ENCODE data around the gene DACT1. TPM values are rescaled to one million over a fixed set of nuclear protein-coding genes. Genes with fewer than 3 reads are reported as not detected.

The DACT1 gene
- total RNA-seq, 1 donor: 75.6 TPM

DNA sequence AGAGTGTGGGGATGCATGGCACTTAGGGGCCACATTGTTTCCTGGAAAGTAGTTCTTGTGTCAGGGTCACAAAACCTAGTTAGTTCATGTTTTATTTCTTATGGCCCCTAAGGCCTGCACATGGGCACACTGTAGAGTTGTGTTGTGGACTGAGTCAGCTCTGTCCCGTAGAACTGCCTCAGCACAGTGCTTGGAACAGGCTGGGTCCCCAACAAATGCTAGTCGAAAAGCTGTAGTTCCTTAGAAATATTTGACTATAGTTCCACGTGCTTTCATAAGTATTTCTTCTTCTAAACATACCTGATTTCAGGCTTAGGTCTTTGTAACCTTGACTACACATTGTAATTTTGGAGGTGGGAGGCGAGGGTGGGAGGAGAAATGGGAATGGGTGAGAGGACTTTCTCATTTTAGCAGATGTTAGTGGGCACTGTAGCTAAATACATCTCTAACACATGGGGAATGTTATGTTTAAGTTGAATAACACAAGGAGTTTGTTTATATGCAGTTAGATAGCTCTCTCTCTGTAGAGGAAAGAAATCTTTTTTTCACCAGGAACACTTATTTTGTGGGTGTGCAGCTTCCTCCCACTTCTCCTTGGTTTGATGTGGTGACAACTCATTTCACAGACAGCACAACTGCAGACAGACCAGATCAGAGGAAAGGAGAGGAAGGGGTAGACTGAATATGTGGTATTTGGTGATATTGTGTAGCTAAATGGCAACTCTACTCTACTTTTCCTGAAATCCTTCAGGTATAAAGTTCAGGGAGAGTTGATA is 39.5 kb upstream of the DACT1 start:
- no peak for DNase-seq (ENCODE audit: insufficient read length, low spot score, missing footprints)
- Histone ChIP-seq H3K4me2 (ENCODE audit: insufficient read depth, low read length) (no peak overlapping the region), H3K36me3 (ENCODE audit: insufficient read depth, low read length) (no peaks in the 10 kb centered on the region)

GRCh38 chr14:58598804-58599525 is 38.8 kb upstream of the DACT1 start:
- Histone ChIP-seq H3K79me2 (ENCODE audit: insufficient read depth, low read length) (no peaks in the 10 kb centered on the region), H3K4me3 (ENCODE audit: insufficient read depth, low read length) (no peak overlapping the region), H4K20me1 (ENCODE audit: insufficient read depth, low read length) (no peaks in the 10 kb centered on the region), H3K4me1 (ENCODE audit: insufficient read depth, low read length) (no peaks in the 10 kb centered on the region), H3K36me3 (ENCODE audit: insufficient read depth, low read length) (no peaks in the 10 kb centered on the region), H3K4me2 (ENCODE audit: insufficient read depth, low read length) (no peak overlapping the region), H3K9me3 (ENCODE audit: low read depth, low read length) (no peaks in the 10 kb centered on the region), H3K27ac (ENCODE audit: low read depth, low read length) (no peak overlapping the region), H2AFZ (ENCODE audit: low read length) (no peak overlapping the region), H3K27me3 (ENCODE audit: insufficient read depth, low read length) (no peaks in the 10 kb centered on the region)
- no peak for DNase-seq (ENCODE audit: insufficient read length, low spot score, missing footprints)
- TF ChIP-seq, protein P1, sequence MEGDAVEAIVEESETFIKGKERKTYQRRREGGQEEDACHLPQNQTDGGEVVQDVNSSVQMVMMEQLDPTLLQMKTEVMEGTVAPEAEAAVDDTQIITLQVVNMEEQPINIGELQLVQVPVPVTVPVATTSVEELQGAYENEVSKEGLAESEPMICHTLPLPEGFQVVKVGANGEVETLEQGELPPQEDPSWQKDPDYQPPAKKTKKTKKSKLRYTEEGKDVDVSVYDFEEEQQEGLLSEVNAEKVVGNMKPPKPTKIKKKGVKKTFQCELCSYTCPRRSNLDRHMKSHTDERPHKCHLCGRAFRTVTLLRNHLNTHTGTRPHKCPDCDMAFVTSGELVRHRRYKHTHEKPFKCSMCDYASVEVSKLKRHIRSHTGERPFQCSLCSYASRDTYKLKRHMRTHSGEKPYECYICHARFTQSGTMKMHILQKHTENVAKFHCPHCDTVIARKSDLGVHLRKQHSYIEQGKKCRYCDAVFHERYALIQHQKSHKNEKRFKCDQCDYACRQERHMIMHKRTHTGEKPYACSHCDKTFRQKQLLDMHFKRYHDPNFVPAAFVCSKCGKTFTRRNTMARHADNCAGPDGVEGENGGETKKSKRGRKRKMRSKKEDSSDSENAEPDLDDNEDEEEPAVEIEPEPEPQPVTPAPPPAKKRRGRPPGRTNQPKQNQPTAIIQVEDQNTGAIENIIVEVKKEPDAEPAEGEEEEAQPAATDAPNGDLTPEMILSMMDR (IDR thresholded peaks at IDR 0.05; ENCODE audit: extremely low read depth, low read depth, low read length): no peak

More for the DNA sequence above, 39.5 kb upstream of the DACT1 start:
- H3K4me3 ChIP-seq (ENCODE audit: insufficient read depth, low read length): no peak overlapping the region
- no peaks in the 10 kb centered on the region for H3K9me3 ChIP-seq (ENCODE audit: low read depth, low read length)
- no peaks in the 10 kb centered on the region for H4K20me1 ChIP-seq (ENCODE audit: insufficient read depth, low read length)
- H2AFZ ChIP-seq (ENCODE audit: low read length): no peak overlapping the region
- TF ChIP-seq, protein P1 (IDR thresholded peaks at IDR 0.05; ENCODE audit: extremely low read depth, low read depth, low read length): no peak
- no peak overlapping the region for H3K27ac ChIP-seq (ENCODE audit: low read depth, low read length)
- no peaks in the 10 kb centered on the region for H3K27me3 ChIP-seq (ENCODE audit: insufficient read depth, low read length)
- H3K4me1 ChIP-seq (ENCODE audit: insufficient read depth, low read length): no peaks in the 10 kb centered on the region
- no peaks in the 10 kb centered on the region for H3K79me2 ChIP-seq (ENCODE audit: insufficient read depth, low read length)

GRCh38 chr14:58599707-58600106 is 38.1 kb upstream of the DACT1 start:
- Histone ChIP-seq H2AFZ (ENCODE audit: low read length) (no peak overlapping the region), H3K36me3 (ENCODE audit: insufficient read depth, low read length) (no peaks in the 10 kb centered on the region), H3K9me3 (ENCODE audit: low read depth, low read length) (no peaks in the 10 kb centered on the region), H3K4me3 (ENCODE audit: insufficient read depth, low read length) (no peak overlapping the region), H3K4me1 (ENCODE audit: insufficient read depth, low read length) (no peaks in the 10 kb centered on the region), H4K20me1 (ENCODE audit: insufficient read depth, low read length) (no peaks in the 10 kb centered on the region), H3K27ac (ENCODE audit: low read depth, low read length) (no peak overlapping the region), H3K79me2 (ENCODE audit: insufficient read depth, low read length) (no peaks in the 10 kb centered on the region), H3K4me2 (ENCODE audit: insufficient read depth, low read length) (no peak overlapping the region), H3K27me3 (ENCODE audit: insufficient read depth, low read length) (no peaks in the 10 kb centered on the region)
- TF ChIP-seq, protein P1 (IDR thresholded peaks at IDR 0.05; ENCODE audit: extremely low read depth, low read depth, low read length): no peak
- no peak for DNase-seq (ENCODE audit: insufficient read length, low spot score, missing footprints)

GRCh38 chr14:58605465-58605864 is 32.3 kb upstream of the DACT1 start:
- no peaks in the 10 kb centered on the region for H4K20me1 ChIP-seq (ENCODE audit: insufficient read depth, low read length)
- no peak overlapping the region for H3K27ac ChIP-seq (ENCODE audit: low read depth, low read length)
- no peaks in the 10 kb centered on the region for H3K36me3 ChIP-seq (ENCODE audit: insufficient read depth, low read length)
- no peaks in the 10 kb centered on the region for H3K79me2 ChIP-seq (ENCODE audit: insufficient read depth, low read length)
- H3K4me1 ChIP-seq (ENCODE audit: insufficient read depth, low read length): peaks cover 17% of the 10 kb centered on the region
- DNase-seq (ENCODE audit: insufficient read length, low spot score, missing footprints): no peak
- TF ChIP-seq, protein P1 (IDR thresholded peaks at IDR 0.05; ENCODE audit: extremely low read depth, low read depth, low read length): no peak
- no peaks in the 10 kb centered on the region for H3K9me3 ChIP-seq (ENCODE audit: low read depth, low read length)
- peaks cover 4% of the 10 kb centered on the region for H3K27me3 ChIP-seq (ENCODE audit: insufficient read depth, low read length)
- no peak overlapping the region for H3K4me2 ChIP-seq (ENCODE audit: insufficient read depth, low read length)
- H2AFZ ChIP-seq (ENCODE audit: low read length): no peak overlapping the region
- no peak overlapping the region for H3K4me3 ChIP-seq (ENCODE audit: insufficient read depth, low read length)

Measured in osteoblast (primary cell).